ENCODE results near the gene LRIG1.
A peak's percentile ranks its signal among the peaks of the same experiment; 100 is the strongest.

LRIG1 gene

DNA sequence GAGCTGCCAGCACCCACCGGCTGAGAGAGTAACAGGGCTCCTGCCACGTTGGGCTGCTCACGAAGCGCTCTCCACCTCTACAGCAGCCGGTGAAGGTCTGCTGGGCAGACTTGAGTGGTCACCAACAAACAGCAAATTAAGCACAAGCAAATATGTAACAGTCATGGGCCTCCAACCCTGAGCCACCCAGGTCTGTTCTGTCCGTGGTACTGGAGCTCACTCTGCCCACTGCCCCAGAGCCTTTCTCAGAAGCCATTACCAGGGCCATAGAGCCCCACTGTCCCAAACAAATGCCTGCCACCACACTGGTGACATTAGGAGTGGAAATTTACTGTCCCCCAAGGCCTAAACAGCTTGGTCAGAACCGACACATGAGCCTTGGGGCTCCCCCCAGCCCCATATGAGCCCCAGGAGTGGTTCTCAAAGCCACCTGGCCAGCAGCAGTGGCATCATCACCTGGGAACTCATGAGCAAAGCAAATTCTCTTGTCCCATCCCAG, 56.6 kb downstream of the LRIG1 start:
- Histone ChIP-seq H3K4me3 (ENCODE audit: low read depth, low read length) (no peak overlapping the region), H3K4me1 (ENCODE audit: control insufficient read depth, insufficient read depth, low read length) (peaks cover 34% of the 10 kb centered on the region), H3K9ac (ENCODE audit: low read depth, low read length) (no peak overlapping the region), H3K36me3 (ENCODE audit: control insufficient read depth, insufficient read depth, low read length) (peaks cover 7% of the 10 kb centered on the region), H3K27me3 (ENCODE audit: control insufficient read depth, insufficient read depth, low read length) (no peaks in the 10 kb centered on the region), H3K9me3 (ENCODE audit: control insufficient read depth, insufficient read depth, low read length) (no peaks in the 10 kb centered on the region)

GRCh38 chr3:66443118-66443803, 57.6 kb downstream of the LRIG1 start:
- Histone ChIP-seq H3K9ac (ENCODE audit: low read depth, low read length) (peak overlapping the region; percentile 75), H3K4me1 (ENCODE audit: control insufficient read depth, insufficient read depth, low read length) (peaks cover 34% of the 10 kb centered on the region), H3K4me3 (ENCODE audit: low read depth, low read length) (peak overlapping the region; percentile 45)

GRCh38 chr3:66442254-66443117, 58.3 kb downstream of the LRIG1 start:
- peaks cover 7% of the 10 kb centered on the region for H3K36me3 ChIP-seq (ENCODE audit: control insufficient read depth, insufficient read depth, low read length)
- H3K9ac ChIP-seq (ENCODE audit: low read depth, low read length), result peak overlapping the region; percentile 75
- H3K4me1 ChIP-seq (ENCODE audit: control insufficient read depth, insufficient read depth, low read length), result peaks cover 34% of the 10 kb centered on the region

More at GRCh38 chr3:66443118-66443803, 57.6 kb downstream of the LRIG1 start:
- Histone ChIP-seq H3K36me3 (ENCODE audit: control insufficient read depth, insufficient read depth, low read length) (peaks cover 7% of the 10 kb centered on the region), H3K9me3 (ENCODE audit: control insufficient read depth, insufficient read depth, low read length) (no peaks in the 10 kb centered on the region), H3K27me3 (ENCODE audit: control insufficient read depth, insufficient read depth, low read length) (no peaks in the 10 kb centered on the region)

GRCh38 chr3:66441692-66442091, 59.1 kb downstream of the LRIG1 start:
- Histone ChIP-seq H3K4me3 (ENCODE audit: low read depth, low read length) (no peak overlapping the region), H3K4me1 (ENCODE audit: control insufficient read depth, insufficient read depth, low read length) (peaks cover 38% of the 10 kb centered on the region)

More at GRCh38 chr3:66442254-66443117, 58.3 kb downstream of the LRIG1 start:
- Histone ChIP-seq H3K4me3 (ENCODE audit: low read depth, low read length) (peak overlapping the region; percentile 45), H3K9me3 (ENCODE audit: control insufficient read depth, insufficient read depth, low read length) (no peaks in the 10 kb centered on the region), H3K27me3 (ENCODE audit: control insufficient read depth, insufficient read depth, low read length) (no peaks in the 10 kb centered on the region)

GRCh38 chr3:66441129-66441528, 59.7 kb downstream of the LRIG1 start:
- H3K4me1 ChIP-seq (ENCODE audit: control insufficient read depth, insufficient read depth, low read length), result peaks cover 38% of the 10 kb centered on the region
- H3K27me3 ChIP-seq (ENCODE audit: control insufficient read depth, insufficient read depth, low read length), result no peaks in the 10 kb centered on the region
- no peaks in the 10 kb centered on the region for H3K9me3 ChIP-seq (ENCODE audit: control insufficient read depth, insufficient read depth, low read length)
- H3K36me3 ChIP-seq (ENCODE audit: control insufficient read depth, insufficient read depth, low read length), result peaks cover 7% of the 10 kb centered on the region
- H3K9ac ChIP-seq (ENCODE audit: low read depth, low read length), result no peak overlapping the region
- H3K4me3 ChIP-seq (ENCODE audit: low read depth, low read length), result no peak overlapping the region

More at GRCh38 chr3:66441692-66442091, 59.1 kb downstream of the LRIG1 start:
- H3K27me3 ChIP-seq (ENCODE audit: control insufficient read depth, insufficient read depth, low read length), result no peaks in the 10 kb centered on the region
- peaks cover 7% of the 10 kb centered on the region for H3K36me3 ChIP-seq (ENCODE audit: control insufficient read depth, insufficient read depth, low read length)
- no peaks in the 10 kb centered on the region for H3K9me3 ChIP-seq (ENCODE audit: control insufficient read depth, insufficient read depth, low read length)
- H3K9ac ChIP-seq (ENCODE audit: low read depth, low read length), result no peak overlapping the region

DNA sequence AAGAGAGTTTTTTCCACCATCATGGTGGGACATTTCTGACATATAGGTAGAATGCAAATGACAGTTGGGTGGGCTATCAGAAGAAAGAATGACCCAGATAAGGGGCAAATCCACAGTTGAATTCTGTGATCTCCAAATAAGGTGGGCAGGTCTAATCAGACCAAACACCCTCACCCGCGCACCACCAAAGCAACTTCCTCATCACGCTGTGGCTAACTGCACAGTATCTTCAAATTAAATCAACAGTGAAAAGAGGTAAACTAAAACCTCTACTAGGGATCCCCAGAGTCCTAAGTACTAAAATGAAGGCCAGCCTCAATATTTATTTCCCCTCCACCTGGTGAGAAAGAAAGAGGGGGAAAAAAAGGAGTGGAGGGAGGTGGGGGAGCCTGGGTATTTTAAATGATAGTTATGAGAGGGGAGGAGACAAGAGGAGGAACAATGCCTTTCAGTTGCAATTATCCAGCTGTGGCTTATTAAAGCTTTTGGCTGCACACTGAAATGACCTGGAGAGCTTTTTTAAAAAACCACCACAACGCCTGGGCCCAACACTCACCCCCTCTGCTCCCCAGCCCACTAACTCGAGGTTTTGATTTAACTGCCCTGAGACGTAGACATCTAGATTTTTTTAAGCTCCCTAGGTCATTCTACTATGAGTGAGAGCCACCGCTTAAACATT, 61.0 kb downstream of the LRIG1 start:
- Histone ChIP-seq H3K36me3 (ENCODE audit: control insufficient read depth, insufficient read depth, low read length) (peaks cover 11% of the 10 kb centered on the region), H3K9ac (ENCODE audit: low read depth, low read length) (no peak overlapping the region), H3K27me3 (ENCODE audit: control insufficient read depth, insufficient read depth, low read length) (no peaks in the 10 kb centered on the region), H3K4me3 (ENCODE audit: low read depth, low read length) (no peak overlapping the region), H3K9me3 (ENCODE audit: control insufficient read depth, insufficient read depth, low read length) (no peaks in the 10 kb centered on the region), H3K4me1 (ENCODE audit: control insufficient read depth, insufficient read depth, low read length) (peaks cover 41% of the 10 kb centered on the region)

GRCh38 chr3:66438046-66438445, 62.8 kb downstream of the LRIG1 start:
- no peaks in the 10 kb centered on the region for H3K27me3 ChIP-seq (ENCODE audit: control insufficient read depth, insufficient read depth, low read length)
- H3K4me3 ChIP-seq (ENCODE audit: low read depth, low read length), result no peak overlapping the region
- peaks cover 33% of the 10 kb centered on the region for H3K4me1 ChIP-seq (ENCODE audit: control insufficient read depth, insufficient read depth, low read length)

DNA sequence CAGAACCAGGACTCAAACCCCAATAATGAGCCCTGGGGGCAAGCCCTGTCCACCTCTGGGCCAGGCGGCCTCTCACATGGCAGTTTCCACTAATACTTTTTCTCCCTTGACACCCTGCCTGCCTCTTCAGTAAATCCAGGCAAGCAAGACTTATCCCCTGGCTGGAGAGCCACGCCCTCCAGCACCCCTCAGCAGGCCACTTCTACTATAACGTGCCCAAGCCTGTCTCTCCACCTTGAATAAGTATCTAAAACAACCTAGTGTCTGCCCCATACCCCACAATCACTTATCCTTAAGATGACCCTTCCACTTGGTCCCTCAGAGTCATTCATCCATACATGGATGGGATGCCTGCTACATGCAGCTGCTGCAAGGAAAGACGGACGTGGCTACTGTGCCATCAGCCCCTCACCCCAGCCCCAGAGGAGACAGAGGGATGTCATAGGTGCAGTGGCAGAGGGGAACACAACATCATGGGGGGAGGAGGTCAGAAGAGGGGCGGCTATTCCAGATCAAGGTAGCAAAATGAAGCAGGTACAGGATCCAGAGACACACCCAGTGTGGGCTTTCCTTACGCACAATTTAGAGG, 63.4 kb downstream of the LRIG1 start:
- Histone ChIP-seq H3K27me3 (ENCODE audit: control insufficient read depth, insufficient read depth, low read length) (no peaks in the 10 kb centered on the region), H3K9me3 (ENCODE audit: control insufficient read depth, insufficient read depth, low read length) (no peaks in the 10 kb centered on the region), H3K9ac (ENCODE audit: low read depth, low read length) (no peak overlapping the region), H3K36me3 (ENCODE audit: control insufficient read depth, insufficient read depth, low read length) (peaks cover 9% of the 10 kb centered on the region), H3K4me3 (ENCODE audit: low read depth, low read length) (no peak overlapping the region), H3K4me1 (ENCODE audit: control insufficient read depth, insufficient read depth, low read length) (peaks cover 27% of the 10 kb centered on the region)

More at GRCh38 chr3:66438046-66438445, 62.8 kb downstream of the LRIG1 start:
- no peaks in the 10 kb centered on the region for H3K9me3 ChIP-seq (ENCODE audit: control insufficient read depth, insufficient read depth, low read length)
- H3K36me3 ChIP-seq (ENCODE audit: control insufficient read depth, insufficient read depth, low read length), result peaks cover 7% of the 10 kb centered on the region
- H3K9ac ChIP-seq (ENCODE audit: low read depth, low read length), result no peak overlapping the region

DNA sequence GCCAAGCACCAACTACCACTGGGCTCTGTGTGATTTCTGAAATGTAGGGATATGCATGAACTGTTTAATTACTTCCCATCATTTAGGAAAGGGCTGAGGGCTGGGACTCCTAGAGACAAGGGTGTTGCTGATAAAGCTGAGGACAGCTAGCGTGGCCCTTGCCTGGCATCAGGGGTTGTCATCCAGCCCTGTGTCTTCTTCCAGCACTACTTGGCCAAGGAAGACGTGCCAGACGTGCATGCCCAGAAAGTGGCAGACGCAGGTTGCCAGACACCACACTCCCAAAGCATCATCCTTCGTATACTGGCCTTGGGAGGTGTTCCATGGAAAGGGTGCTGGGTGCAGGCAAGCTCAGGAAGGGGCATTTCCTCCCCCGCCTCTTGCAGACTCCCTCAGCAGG, 64.8 kb downstream of the LRIG1 start:
- H3K27me3 ChIP-seq (ENCODE audit: control insufficient read depth, insufficient read depth, low read length), result no peaks in the 10 kb centered on the region
- H3K9me3 ChIP-seq (ENCODE audit: control insufficient read depth, insufficient read depth, low read length), result no peaks in the 10 kb centered on the region
- H3K9ac ChIP-seq (ENCODE audit: low read depth, low read length), result no peak overlapping the region
- H3K36me3 ChIP-seq (ENCODE audit: control insufficient read depth, insufficient read depth, low read length), result peaks cover 19% of the 10 kb centered on the region
- H3K4me3 ChIP-seq (ENCODE audit: low read depth, low read length), result no peak overlapping the region
- peaks cover 13% of the 10 kb centered on the region for H3K4me1 ChIP-seq (ENCODE audit: control insufficient read depth, insufficient read depth, low read length)

- H3K27me3 ChIP-seq (ENCODE audit: control insufficient read depth, insufficient read depth, low read length), result no peaks in the 10 kb centered on the region
- peaks cover 13% of the 10 kb centered on the region for H3K4me1 ChIP-seq (ENCODE audit: control insufficient read depth, insufficient read depth, low read length)
- H3K9me3 ChIP-seq (ENCODE audit: control insufficient read depth, insufficient read depth, low read length), result no peaks in the 10 kb centered on the region
- H3K9ac ChIP-seq (ENCODE audit: low read depth, low read length), result no peak overlapping the region
- no peak overlapping the region for H3K4me3 ChIP-seq (ENCODE audit: low read depth, low read length)
- peaks cover 19% of the 10 kb centered on the region for H3K36me3 ChIP-seq (ENCODE audit: control insufficient read depth, insufficient read depth, low read length)
These were observed 66.1 kb downstream of the LRIG1 start for GRCh38 chr3:66434726-66435125.

DNA sequence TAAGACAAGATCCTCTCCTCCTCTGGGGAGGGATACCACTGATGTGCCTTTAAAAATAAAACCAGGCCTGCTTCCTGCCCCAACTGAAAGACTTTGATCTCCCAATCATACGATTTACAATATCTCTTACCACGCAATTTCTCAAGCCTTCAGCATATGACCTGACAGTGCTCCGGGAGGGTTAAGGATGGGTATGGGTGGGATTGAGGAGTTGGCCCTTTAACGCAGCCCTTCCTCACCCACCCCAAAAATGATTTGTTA, 67.4 kb downstream of the LRIG1 start:
- H3K4me1 ChIP-seq (ENCODE audit: control insufficient read depth, insufficient read depth, low read length), result peaks cover 18% of the 10 kb centered on the region
- no peak overlapping the region for H3K4me3 ChIP-seq (ENCODE audit: low read depth, low read length)
- H3K9me3 ChIP-seq (ENCODE audit: control insufficient read depth, insufficient read depth, low read length), result no peaks in the 10 kb centered on the region
- H3K36me3 ChIP-seq (ENCODE audit: control insufficient read depth, insufficient read depth, low read length), result peaks cover 19% of the 10 kb centered on the region
- no peak overlapping the region for H3K9ac ChIP-seq (ENCODE audit: low read depth, low read length)
- H3K27me3 ChIP-seq (ENCODE audit: control insufficient read depth, insufficient read depth, low read length), result no peaks in the 10 kb centered on the region

All from iPS-15b (cell line).